K562 (cell line): ENCODE results near the gene VGLL2. TPM values are rescaled to one million over a fixed set of nuclear protein-coding genes. Genes with fewer than 3 reads are reported as not detected.
A peak's percentile ranks its signal among the peaks of the same experiment; 100 is the strongest.

Experiments
- ATAC-seq: fragments of 200-7000 bp; cut with Tn5 transposase; 3 replicates; pipeline ENCODE4 v1.9.1; 2020; ENCODE audit warnings: moderate library complexity
- BruUV-seq: library from RNA; stranded (reverse); fragments of 400-500 nt; replicated peaks from 2 replicates; lab custom pipeline; 2021; lab: Mats Ljungman, UMichigan
- CTCF ChIA-PET: fragments of 300-600 bp; formaldehyde crosslinking; extraction: SDS; loops from one replicate; lab custom pipeline; 2021; ENCODE audit warnings: low intra/inter-chr PET ratio; lab: Yijun Ruan, JAX
- POLR2A ChIA-PET: fragments of 300-600, 350-650 bp; sonication (Branson Sonifier 250); formaldehyde crosslinking; extraction: SDS; loops from one replicate; lab custom pipeline; 2021; ENCODE audit warnings: antibody characterized with exemption, inconsistent platforms; lab: Yijun Ruan, JAX
- DNase-seq, 4 experiments: peaks; one replicate each; pipeline versions ENCODE4 v3.0.0 to v3.0.0-alpha.2; 2011 to 2018; ENCODE audit warnings: low spot score in 3 of 4, mixed read lengths in 3 of 4; ENCODE audit errors: extremely low read depth in 1 of 4
- FAIRE-seq: peaks from 2 replicates; lab custom pipeline; 2011; peaks lifted over from hg19 to GRCh38; lab: Jason Lieb, UNC
- H2AFZ ChIP-seq: 2 replicates; pipeline ENCODE4 v1.6.0; 2011; ENCODE audit warnings: low read depth, low read length, control low read depth, inconsistent platforms
- H3K27ac ChIP-seq: fragments of 200-600 bp; 3 replicates; pipeline ENCODE4 v1.8.0; 2011; ENCODE audit warnings: low read depth, mild to moderate bottlenecking, control low read depth, inconsistent platforms, low read length, moderate library complexity, mixed read lengths; ENCODE audit errors: extremely low read depth
- H3K27me3 ChIP-seq, 2 experiments: fragments of 300-600 bp in 1 of 2; 2 replicates in 1 of 2; 3 replicates in 1 of 2; pipeline versions ENCODE4 v1.6.0 to v1.8.0; 2011; ENCODE audit warnings: inconsistent platforms in 2 of 2, low read length in 2 of 2, mild to moderate bottlenecking in 1 of 2, mixed read lengths in 1 of 2, moderate library complexity in 1 of 2; ENCODE audit not compliant: control insufficient read depth in 2 of 2, insufficient read depth in 2 of 2
- H3K36me3 ChIP-seq: fragments of 300-600 bp; 3 replicates; pipeline ENCODE4 v1.8.0; 2011; ENCODE audit warnings: mild to moderate bottlenecking, low read length, inconsistent platforms; ENCODE audit not compliant: control insufficient read depth, insufficient read depth
- H3K4me1 ChIP-seq, 2 experiments: fragments of 200-600 bp in 1 of 2; replicated peaks in 1 of 2; 2 replicates in 1 of 2; 3 replicates in 1 of 2; pipeline versions ENCODE4 v1.5.1 to v1.8.0; 2011; ENCODE audit warnings: inconsistent platforms in 2 of 2, low read length in 2 of 2, mild to moderate bottlenecking in 1 of 2, mixed read lengths in 1 of 2, moderate library complexity in 1 of 2; ENCODE audit not compliant: control insufficient read depth in 2 of 2, insufficient read depth in 2 of 2
- H3K4me2 ChIP-seq: 2 replicates; pipeline ENCODE4 v1.6.1; 2011; ENCODE audit warnings: low read length, control low read depth, inconsistent platforms, mixed read lengths; ENCODE audit not compliant: insufficient read depth
- H3K4me3 ChIP-seq: fragments of 200-600 bp; sonication (generic), shearing (Covaris generic); 2 replicates; pipeline ENCODE4 v1.5.1; 2016; ENCODE audit warnings: control low read depth, inconsistent platforms
- H3K79me2 ChIP-seq: fragments of 200-600 bp; 3 replicates; pipeline ENCODE4 v1.8.0; 2011; ENCODE audit warnings: low read length, inconsistent platforms; ENCODE audit not compliant: control insufficient read depth, insufficient read depth
- H3K9ac ChIP-seq, 2 experiments: 2 replicates each; pipeline versions ENCODE4 v1.6.0 to v1.6.1; 2011; ENCODE audit warnings: low read depth in 2 of 2, low read length in 2 of 2, control low read depth in 1 of 2, inconsistent platforms in 1 of 2, mild to moderate bottlenecking in 1 of 2, mixed read lengths in 1 of 2; ENCODE audit not compliant: insufficient read depth in 1 of 2
- H3K9me1 ChIP-seq: one replicate; pipeline ENCODE4 v1.6.0; 2011; ENCODE audit warnings: inconsistent platforms, mild to moderate bottlenecking, low read length, moderate library complexity; ENCODE audit not compliant: control insufficient read depth, insufficient read depth
- H3K9me3 ChIP-seq: replicated peaks from 2 replicates; pipeline ENCODE4 v1.5.1; 2011; ENCODE audit warnings: low read depth, low read length, inconsistent platforms; ENCODE audit not compliant: control insufficient read depth, insufficient read depth
- H4K20me1 ChIP-seq: replicated peaks from 2 replicates; pipeline ENCODE4 v1.6.1; 2011; ENCODE audit warnings: low read length, inconsistent platforms, mixed read lengths; ENCODE audit not compliant: control insufficient read depth, insufficient read depth
- BACH1 ChIP-seq: fragments of 200-800 bp; sonication (Bioruptor generic); IDR thresholded peaks from 2 replicates; pipeline ENCODE4 v1.6.1; 2016; ENCODE audit warnings: missing genetic modification characterization, missing compliant biosample characterization
- BDP1 ChIP-seq: IDR thresholded peaks from 3 replicates; pipeline ENCODE4 v1.6.1; 2011; ENCODE audit not compliant: insufficient read length, insufficient read depth
- IRF9 ChIP-seq: fragments of 450-650 bp; IDR thresholded peaks from 2 replicates; pipeline ENCODE4 v1.6.1; 2016; ENCODE audit warnings: missing biosample characterization, missing genetic modification characterization
- KLF16 ChIP-seq: IDR thresholded peaks from 2 replicates; pipeline ENCODE4 v1.6.1; 2016; ENCODE audit warnings: antibody characterized with exemption
- NFATC3 ChIP-seq: fragments of 450-650 bp; IDR thresholded peaks from 2 replicates; pipeline ENCODE4 v1.6.1; 2017; ENCODE audit warnings: mild to moderate bottlenecking
- XRCC3 ChIP-seq: fragments of 450-650 bp; IDR thresholded peaks from 2 replicates; pipeline ENCODE4 v1.6.1; 2017; ENCODE audit warnings: mild to moderate bottlenecking, moderate library complexity
- ZNF134 ChIP-seq: fragments of 250-450 bp; sonication (Bioruptor Pico); conservative IDR thresholded peaks from 2 replicates; pipeline ENCODE4 v1.4.0; 2020
- WGBS: fragments of 100-300 bp; shearing (Covaris generic); methylation state at CpG from one replicate; pipeline ENCODE4 v1.1.6; 2016; ENCODE audit warnings: low coverage, mixed read lengths; ENCODE audit not compliant: insufficient coverage; ENCODE audit errors: missing lambda C conversion rate; 5-methylcytosine and 5-hydroxymethylcytosine counted together
- in situ Hi-C: fragments of 300-500 bp; cut with MboI; formaldehyde crosslinking; loops from 4 replicates; pipeline ENCODE4 v1.15.0; 2018; ENCODE audit warnings: inconsistent platforms, mixed read lengths
- intact Hi-C: fragments of 100-400 bp; cut with micrococcal nuclease; formaldehyde crosslinking; loops from 2 replicates; pipeline ENCODE4 v1.14.2; 2022
- polyA plus RNA-seq, 8 experiments: library from polyadenylated mRNA; depleted of rRNA in 4 of 8; stranded (reverse) in 5 of 8; unstranded in 3 of 8; fragments of >200 nt; fragmentation: Nextera tagmentation in 2 of 8; fragmentation: Illumina TruSeq in 1 of 8; extraction: Ambion mirVana in 2 of 8; extraction: Trizol in 1 of 8; gene quantifications; 2 replicates each; pipeline versions ENCODE4 v1.2.1 to v1.2.3, GENCODE V29; 2011 to 2014; ENCODE audit warnings: inconsistent platforms in 1 of 8, missing spikeins in 1 of 8
- total RNA-seq, 7 experiments: library from RNA; depleted of rRNA in 6 of 7; stranded (reverse); fragments of >200 nt in 6 of 7; fragmentation: Illumina TruSeq in 2 of 7; extraction: Trizol in 2 of 7; gene quantifications; 2 replicates each; pipeline versions ENCODE4 v1.2.1 to v1.2.3, GENCODE V29; 2011 to 2021; ENCODE audit warnings: low replicate concordance in 1 of 7
- TF ChIP-seq, protein P1 (sequence below): fragments of 150-350 bp; conservative IDR thresholded peaks from 2 replicates; pipeline ENCODE4 v1.6.1; 2014; ENCODE audit warnings: low read length
- TF ChIP-seq, protein P2 (sequence below): sonication (generic); formaldehyde crosslinking; IDR thresholded peaks from 2 replicates; pipeline ENCODE4 v1.8.1; 2022; ENCODE audit warnings: missing genetic modification reagents
- TF ChIP-seq, protein P3 (sequence below), 3 experiments: IDR thresholded peaks in 2 of 3; conservative IDR thresholded peaks in 1 of 3; 2 replicates each; pipeline ENCODE4 v1.5.1; 2011 to 2012; ENCODE audit warnings: low read length in 3 of 3, mild to moderate bottlenecking in 3 of 3, control low read depth in 2 of 3, improper control_type of control experiment in 1 of 3, inconsistent platforms in 1 of 3, low read depth in 1 of 3, mixed read lengths in 1 of 3, moderate library complexity in 1 of 3; ENCODE audit not compliant: insufficient read depth in 2 of 3
- TF ChIP-seq, protein P4 (sequence below): fragments of 250-450 bp; sonication (Bioruptor Pico); IDR thresholded peaks from 2 replicates; pipeline ENCODE4 v1.5.1; 2021; ENCODE audit warnings: mild to moderate bottlenecking
- TF ChIP-seq, protein P5 (sequence below): fragments of 250-450 bp; sonication (Bioruptor Pico); IDR thresholded peaks from 2 replicates; pipeline ENCODE4 v1.5.0; 2022; ENCODE audit warnings: mild to moderate bottlenecking

Gene VGLL2
- total and polyA plus RNA-seq, 9 of the 15 experiments (the other 6 are each of a cell fraction or from before 2014, with no cell fraction given): not detected

DNA sequence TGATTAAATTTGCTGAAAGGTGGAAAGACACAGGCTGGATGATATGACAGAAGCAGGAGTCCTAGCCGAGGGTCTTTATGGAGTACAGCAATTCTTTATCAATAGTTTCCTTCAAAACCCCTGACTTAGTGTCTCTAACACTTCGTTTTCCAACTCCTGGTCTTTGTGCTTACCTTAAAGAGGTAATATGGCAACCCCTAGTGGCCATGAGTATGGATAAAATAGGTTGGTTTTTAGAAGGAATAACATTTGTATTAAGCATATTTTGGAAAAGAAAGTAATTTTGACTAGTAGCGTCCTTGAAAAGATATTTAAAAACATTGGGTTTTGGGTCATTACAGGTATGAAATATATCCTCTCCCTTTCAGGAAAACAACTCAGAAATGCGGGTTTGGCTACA, 51.9 kb downstream of the VGLL2 start:
- no peaks in the 10 kb centered on the region for H3K27me3 ChIP-seq
- ATAC-seq: peak; percentile 71
- WGBS: 0% methylated on average over 4 of the region's 4 CpGs
- H3K9ac ChIP-seq: no peak overlapping the region
- no peak overlapping the region for H2AFZ ChIP-seq
- peak in 2 of 4 experiments; percentile 17 to 28 for DNase-seq
- in situ Hi-C loops: no loop called here
- intact Hi-C loops: loop anchor here (2.0 kb wide), 1 partner anchor 344 kb away; no protein-coding TSS in a partner anchor
- no peak overlapping the region for H3K4me3 ChIP-seq
- ChIA-PET CTCF (no interaction called here), POLR2A (no interaction called here)
- no peak overlapping the region for H3K4me2 ChIP-seq
- FAIRE-seq: no peak
- no peaks in the 10 kb centered on the region for H3K79me2 ChIP-seq
- H3K9me1 ChIP-seq: no peaks in the 10 kb centered on the region
- H4K20me1 ChIP-seq: no peaks in the 10 kb centered on the region
- H3K36me3 ChIP-seq: no peaks in the 10 kb centered on the region
- no peak overlapping the region for H3K27ac ChIP-seq
- no peaks in the 10 kb centered on the region for H3K4me1 ChIP-seq
- BruUV-seq: no TSS peak
- H3K9me3 ChIP-seq: no peaks in the 10 kb centered on the region
- TF ChIP-seq, protein P1, sequence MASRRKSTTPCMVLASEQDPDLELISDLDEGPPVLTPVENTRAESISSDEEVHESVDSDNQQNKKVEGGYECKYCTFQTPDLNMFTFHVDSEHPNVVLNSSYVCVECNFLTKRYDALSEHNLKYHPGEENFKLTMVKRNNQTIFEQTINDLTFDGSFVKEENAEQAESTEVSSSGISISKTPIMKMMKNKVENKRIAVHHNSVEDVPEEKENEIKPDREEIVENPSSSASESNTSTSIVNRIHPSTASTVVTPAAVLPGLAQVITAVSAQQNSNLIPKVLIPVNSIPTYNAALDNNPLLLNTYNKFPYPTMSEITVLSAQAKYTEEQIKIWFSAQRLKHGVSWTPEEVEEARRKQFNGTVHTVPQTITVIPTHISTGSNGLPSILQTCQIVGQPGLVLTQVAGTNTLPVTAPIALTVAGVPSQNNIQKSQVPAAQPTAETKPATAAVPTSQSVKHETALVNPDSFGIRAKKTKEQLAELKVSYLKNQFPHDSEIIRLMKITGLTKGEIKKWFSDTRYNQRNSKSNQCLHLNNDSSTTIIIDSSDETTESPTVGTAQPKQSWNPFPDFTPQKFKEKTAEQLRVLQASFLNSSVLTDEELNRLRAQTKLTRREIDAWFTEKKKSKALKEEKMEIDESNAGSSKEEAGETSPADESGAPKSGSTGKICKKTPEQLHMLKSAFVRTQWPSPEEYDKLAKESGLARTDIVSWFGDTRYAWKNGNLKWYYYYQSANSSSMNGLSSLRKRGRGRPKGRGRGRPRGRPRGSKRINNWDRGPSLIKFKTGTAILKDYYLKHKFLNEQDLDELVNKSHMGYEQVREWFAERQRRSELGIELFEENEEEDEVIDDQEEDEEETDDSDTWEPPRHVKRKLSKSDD: no peak
- TF ChIP-seq IRF9 (tag) (no peak), XRCC3 (no peak), NFATC3 (no peak), KLF16 (no peak), BACH1 (tag) (no peak), ZNF134 (CRISPR knock-in tag) (no peak), BDP1 (no peak)
- TF ChIP-seq, protein P2, sequence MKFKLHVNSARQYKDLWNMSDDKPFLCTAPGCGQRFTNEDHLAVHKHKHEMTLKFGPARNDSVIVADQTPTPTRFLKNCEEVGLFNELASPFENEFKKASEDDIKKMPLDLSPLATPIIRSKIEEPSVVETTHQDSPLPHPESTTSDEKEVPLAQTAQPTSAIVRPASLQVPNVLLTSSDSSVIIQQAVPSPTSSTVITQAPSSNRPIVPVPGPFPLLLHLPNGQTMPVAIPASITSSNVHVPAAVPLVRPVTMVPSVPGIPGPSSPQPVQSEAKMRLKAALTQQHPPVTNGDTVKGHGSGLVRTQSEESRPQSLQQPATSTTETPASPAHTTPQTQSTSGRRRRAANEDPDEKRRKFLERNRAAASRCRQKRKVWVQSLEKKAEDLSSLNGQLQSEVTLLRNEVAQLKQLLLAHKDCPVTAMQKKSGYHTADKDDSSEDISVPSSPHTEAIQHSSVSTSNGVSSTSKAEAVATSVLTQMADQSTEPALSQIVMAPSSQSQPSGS (CRISPR knock-in tag): no peak
- TF ChIP-seq, protein P3, sequence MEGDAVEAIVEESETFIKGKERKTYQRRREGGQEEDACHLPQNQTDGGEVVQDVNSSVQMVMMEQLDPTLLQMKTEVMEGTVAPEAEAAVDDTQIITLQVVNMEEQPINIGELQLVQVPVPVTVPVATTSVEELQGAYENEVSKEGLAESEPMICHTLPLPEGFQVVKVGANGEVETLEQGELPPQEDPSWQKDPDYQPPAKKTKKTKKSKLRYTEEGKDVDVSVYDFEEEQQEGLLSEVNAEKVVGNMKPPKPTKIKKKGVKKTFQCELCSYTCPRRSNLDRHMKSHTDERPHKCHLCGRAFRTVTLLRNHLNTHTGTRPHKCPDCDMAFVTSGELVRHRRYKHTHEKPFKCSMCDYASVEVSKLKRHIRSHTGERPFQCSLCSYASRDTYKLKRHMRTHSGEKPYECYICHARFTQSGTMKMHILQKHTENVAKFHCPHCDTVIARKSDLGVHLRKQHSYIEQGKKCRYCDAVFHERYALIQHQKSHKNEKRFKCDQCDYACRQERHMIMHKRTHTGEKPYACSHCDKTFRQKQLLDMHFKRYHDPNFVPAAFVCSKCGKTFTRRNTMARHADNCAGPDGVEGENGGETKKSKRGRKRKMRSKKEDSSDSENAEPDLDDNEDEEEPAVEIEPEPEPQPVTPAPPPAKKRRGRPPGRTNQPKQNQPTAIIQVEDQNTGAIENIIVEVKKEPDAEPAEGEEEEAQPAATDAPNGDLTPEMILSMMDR (IDR thresholded peaks at IDR 0.05 in 2 of 3, conservative IDR thresholded peaks at IDR 0.05 in 1 of 3; ENCODE audit: insufficient read depth in 2 of 3, low read depth in 1 of 3, low read length in 3 of 3): peak; percentile 32 to 60 (median 58); a peak in 5 of 6 replicates
- TF ChIP-seq, protein P4, sequence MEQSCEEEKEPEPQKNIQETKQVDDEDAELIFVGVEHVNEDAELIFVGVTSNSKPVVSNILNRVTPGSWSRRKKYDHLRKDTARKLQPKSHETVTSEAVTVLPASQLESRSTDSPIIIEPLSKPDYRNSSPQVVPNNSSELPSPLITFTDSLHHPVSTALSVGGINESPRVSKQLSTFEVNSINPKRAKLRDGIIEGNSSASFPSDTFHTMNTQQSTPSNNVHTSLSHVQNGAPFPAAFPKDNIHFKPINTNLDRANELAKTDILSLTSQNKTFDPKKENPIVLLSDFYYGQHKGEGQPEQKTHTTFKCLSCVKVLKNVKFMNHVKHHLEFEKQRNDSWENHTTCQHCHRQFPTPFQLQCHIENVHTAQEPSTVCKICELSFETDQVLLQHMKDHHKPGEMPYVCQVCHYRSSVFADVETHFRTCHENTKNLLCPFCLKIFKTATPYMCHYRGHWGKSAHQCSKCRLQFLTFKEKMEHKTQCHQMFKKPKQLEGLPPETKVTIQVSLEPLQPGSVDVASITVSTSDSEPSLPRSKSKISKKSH: no peak
- TF ChIP-seq, protein P5, sequence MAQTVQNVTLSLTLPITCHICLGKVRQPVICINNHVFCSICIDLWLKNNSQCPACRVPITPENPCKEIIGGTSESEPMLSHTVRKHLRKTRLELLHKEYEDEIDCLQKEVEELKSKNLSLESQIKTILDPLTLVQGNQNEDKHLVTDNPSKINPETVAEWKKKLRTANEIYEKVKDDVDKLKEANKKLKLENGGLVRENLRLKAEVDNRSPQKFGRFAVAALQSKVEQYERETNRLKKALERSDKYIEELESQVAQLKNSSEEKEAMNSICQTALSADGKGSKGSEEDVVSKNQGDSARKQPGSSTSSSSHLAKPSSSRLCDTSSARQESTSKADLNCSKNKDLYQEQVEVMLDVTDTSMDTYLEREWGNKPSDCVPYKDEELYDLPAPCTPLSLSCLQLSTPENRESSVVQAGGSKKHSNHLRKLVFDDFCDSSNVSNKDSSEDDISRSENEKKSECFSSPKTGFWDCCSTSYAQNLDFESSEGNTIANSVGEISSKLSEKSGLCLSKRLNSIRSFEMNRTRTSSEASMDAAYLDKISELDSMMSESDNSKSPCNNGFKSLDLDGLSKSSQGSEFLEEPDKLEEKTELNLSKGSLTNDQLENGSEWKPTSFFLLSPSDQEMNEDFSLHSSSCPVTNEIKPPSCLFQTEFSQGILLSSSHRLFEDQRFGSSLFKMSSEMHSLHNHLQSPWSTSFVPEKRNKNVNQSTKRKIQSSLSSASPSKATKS (CRISPR knock-in tag): no peak
